SH-SY5Y (cell line): ENCODE results near the gene TSPOAP1.

Experiments used
- GATA2 ChIP-seq: IDR thresholded peaks from 2 replicates; pipeline ENCODE4 v1.6.1; 2011; ENCODE audit warnings: mild to moderate bottlenecking, low read depth, low read length
- GATA3 ChIP-seq: IDR thresholded peaks from 2 replicates; pipeline ENCODE4 v1.6.1; 2011; ENCODE audit warnings: low read depth, mild to moderate bottlenecking, low read length, moderate library complexity

TSPOAP1 gene

GRCh38 chr17:58315281-58315711 is 13.3 kb downstream of the TSPOAP1 start:
- TF ChIP-seq GATA3 (no peak), GATA2 (no peak)

GRCh38 chr17:58314706-58315015 is 13.9 kb downstream of the TSPOAP1 start:
- no peak for TF ChIP-seq GATA3
- no peak for TF ChIP-seq GATA2

- TF ChIP-seq GATA2: no peak
- no peak for TF ChIP-seq GATA3
These were observed 14.5 kb downstream of the TSPOAP1 start for GRCh38 chr17:58313815-58314705.

- TF ChIP-seq GATA2: no peak
- no peak for TF ChIP-seq GATA3
These were observed 15.8 kb downstream of the TSPOAP1 start for GRCh38 chr17:58312829-58313228.

- TF ChIP-seq GATA2: no peak
- TF ChIP-seq GATA3: no peak
These were observed 16.5 kb downstream of the TSPOAP1 start for GRCh38 chr17:58312021-58312630.

- TF ChIP-seq GATA2 (no peak), GATA3 (no peak)
These were observed 17.1 kb downstream of the TSPOAP1 start for GRCh38 chr17:58311429-58311894.

GRCh38 chr17:58310511-58311428 is 17.8 kb downstream of the TSPOAP1 start:
- TF ChIP-seq GATA2 (no peak), GATA3 (no peak)

GRCh38 chr17:58309918-58310259 is 18.7 kb downstream of the TSPOAP1 start:
- TF ChIP-seq GATA3 (no peak), GATA2 (no peak)

- TF ChIP-seq GATA3 (no peak), GATA2 (no peak)
These were observed 19.3 kb downstream of the TSPOAP1 start for GRCh38 chr17:58308985-58309917.

- no peak for TF ChIP-seq GATA3
- no peak for TF ChIP-seq GATA2
These were observed 20.2 kb downstream of the TSPOAP1 start for GRCh38 chr17:58308173-58308984.

- TF ChIP-seq GATA3 (no peak), GATA2 (no peak)
These were observed 21.0 kb downstream of the TSPOAP1 start for GRCh38 chr17:58307468-58308172.

GRCh38 chr17:58306131-58306951 is 22.3 kb downstream of the TSPOAP1 start:
- TF ChIP-seq GATA2 (no peak), GATA3 (no peak)

- no peak for TF ChIP-seq GATA2
These were observed 23.0 kb downstream of the TSPOAP1 start for GRCh38 chr17:58305626-58306025.
